ENCODE measurements around the gene IWS1.
"Not testable (repeated sequence)": the region's sequence is repeated elsewhere in the genome, so short reads cannot be mapped to it uniquely, and the experiment has no call there.

The IWS1 gene

DNA sequence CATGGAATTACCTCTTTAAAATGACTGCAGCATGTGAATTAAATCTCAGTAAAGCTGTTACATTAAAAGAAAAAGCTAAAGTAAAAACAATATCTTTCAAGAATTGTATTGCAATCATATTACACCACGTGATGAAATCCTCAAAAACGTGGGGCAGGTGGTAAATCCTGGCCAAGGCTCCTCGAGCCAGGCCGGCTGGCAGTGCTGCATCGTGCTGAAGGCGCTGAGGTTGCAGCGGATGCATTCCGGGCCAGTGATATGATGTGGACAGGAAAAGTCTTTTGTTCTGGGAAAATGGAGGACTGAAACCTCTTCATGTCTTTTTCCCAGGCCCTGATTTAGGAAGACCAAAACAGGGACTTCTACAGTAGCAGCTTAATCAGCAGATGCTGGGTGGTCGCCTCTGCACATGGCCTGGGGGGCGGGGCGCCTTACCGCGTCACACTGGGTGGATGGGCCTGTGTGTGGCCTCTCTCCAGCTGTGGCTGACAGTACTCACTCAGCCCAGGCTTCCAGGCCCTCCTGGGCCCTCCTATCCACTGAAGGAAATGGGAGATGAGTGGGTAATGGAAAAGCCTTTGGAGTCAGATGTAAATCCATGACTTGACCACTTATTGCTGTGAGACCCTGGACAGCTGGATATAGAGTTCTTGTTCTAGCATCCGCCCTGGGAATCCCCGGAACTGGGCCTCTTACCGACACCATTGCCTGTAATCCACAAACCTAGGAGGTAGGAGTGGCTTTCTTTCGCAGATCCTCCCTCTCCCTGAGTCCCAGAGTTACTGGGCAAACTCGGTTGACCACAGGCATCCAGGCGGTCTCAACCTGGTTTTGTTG, 62.9 kb downstream of the IWS1 start:
- H3K27me3 ChIP-seq (replicated peaks; ENCODE audit: control insufficient read depth, insufficient read depth, low read length, poor library complexity, severe bottlenecking), result no peaks in the 10 kb centered on the region
- H3K4me3 ChIP-seq (ENCODE audit: insufficient read depth, low read depth, low read length, poor library complexity, severe bottlenecking), result no peak overlapping the region
- peaks cover 2% of the 10 kb centered on the region for H3K36me3 ChIP-seq (ENCODE audit: control insufficient read depth, insufficient read depth, low read length)
- no peak overlapping the region for H3K27ac ChIP-seq (ENCODE audit: insufficient read depth, low read length, poor library complexity, severe bottlenecking)
- H3K9me3 ChIP-seq (ENCODE audit: control insufficient read depth, low read length), result no peaks in the 10 kb centered on the region
- DNase-seq, result no peak
- H3K4me1 ChIP-seq (ENCODE audit: control insufficient read depth, insufficient read depth, low read length, poor library complexity, severe bottlenecking), result no peaks in the 10 kb centered on the region

DNA sequence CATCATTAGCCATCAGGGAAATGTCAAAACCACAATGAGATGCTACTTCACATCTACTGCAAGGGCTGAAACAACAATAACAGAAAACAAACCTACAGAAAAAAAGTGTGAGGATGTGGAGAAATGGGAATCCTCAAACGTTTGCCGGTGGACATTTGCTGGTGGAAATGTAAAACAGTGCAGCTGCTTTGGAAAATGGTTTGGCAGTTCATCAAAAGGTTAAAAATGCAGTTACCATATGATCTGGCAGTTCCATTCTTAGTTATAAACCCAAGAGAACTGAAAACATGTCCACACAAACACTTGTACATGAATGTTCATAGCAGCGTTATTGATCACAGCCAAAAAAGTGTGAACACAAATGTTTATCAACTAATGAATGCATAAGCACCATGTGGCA, 63.8 kb downstream of the IWS1 start:
- no peaks in the 10 kb centered on the region for H3K4me1 ChIP-seq (ENCODE audit: control insufficient read depth, insufficient read depth, low read length, poor library complexity, severe bottlenecking)
- no peak overlapping the region for H3K27ac ChIP-seq (ENCODE audit: insufficient read depth, low read length, poor library complexity, severe bottlenecking)
- H3K9me3 ChIP-seq (ENCODE audit: control insufficient read depth, low read length), result no peaks in the 10 kb centered on the region
- H3K4me3 ChIP-seq (ENCODE audit: insufficient read depth, low read depth, low read length, poor library complexity, severe bottlenecking), result no peak overlapping the region
- no peaks in the 10 kb centered on the region for H3K36me3 ChIP-seq (ENCODE audit: control insufficient read depth, insufficient read depth, low read length)
- no peak for DNase-seq
- no peaks in the 10 kb centered on the region for H3K27me3 ChIP-seq (replicated peaks; ENCODE audit: control insufficient read depth, insufficient read depth, low read length, poor library complexity, severe bottlenecking)

DNA sequence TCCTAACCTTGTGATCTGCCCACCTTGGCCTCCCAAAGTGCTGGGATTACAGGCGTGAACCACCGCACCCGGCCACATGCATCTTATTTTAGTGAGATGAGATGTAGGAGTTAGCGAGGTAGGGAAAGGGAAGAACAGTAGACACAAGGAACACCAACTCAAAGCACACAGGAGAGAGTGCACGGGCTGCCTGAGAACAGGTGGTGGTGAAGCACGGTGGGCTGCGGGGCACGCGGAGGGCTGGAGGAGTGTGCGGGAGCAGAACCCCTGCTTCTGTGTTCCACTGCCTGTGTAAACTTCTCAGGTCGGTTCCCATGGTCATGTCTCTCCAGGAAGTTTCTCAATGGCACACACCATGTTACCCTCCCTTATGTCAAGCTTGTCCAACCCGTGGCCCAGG, 69.3 kb downstream of the IWS1 start:
- Histone ChIP-seq H3K27me3 (replicated peaks; ENCODE audit: control insufficient read depth, insufficient read depth, low read length, poor library complexity, severe bottlenecking) (no peaks in the 10 kb centered on the region), H3K4me1 (ENCODE audit: control insufficient read depth, insufficient read depth, low read length, poor library complexity, severe bottlenecking) (no peaks in the 10 kb centered on the region), H3K4me3 (ENCODE audit: insufficient read depth, low read depth, low read length, poor library complexity, severe bottlenecking) (no peak overlapping the region), H3K9me3 (ENCODE audit: control insufficient read depth, low read length) (no peaks in the 10 kb centered on the region), H3K36me3 (ENCODE audit: control insufficient read depth, insufficient read depth, low read length) (no peaks in the 10 kb centered on the region), H3K27ac (ENCODE audit: insufficient read depth, low read length, poor library complexity, severe bottlenecking) (no peak overlapping the region)
- no peak for DNase-seq

DNA sequence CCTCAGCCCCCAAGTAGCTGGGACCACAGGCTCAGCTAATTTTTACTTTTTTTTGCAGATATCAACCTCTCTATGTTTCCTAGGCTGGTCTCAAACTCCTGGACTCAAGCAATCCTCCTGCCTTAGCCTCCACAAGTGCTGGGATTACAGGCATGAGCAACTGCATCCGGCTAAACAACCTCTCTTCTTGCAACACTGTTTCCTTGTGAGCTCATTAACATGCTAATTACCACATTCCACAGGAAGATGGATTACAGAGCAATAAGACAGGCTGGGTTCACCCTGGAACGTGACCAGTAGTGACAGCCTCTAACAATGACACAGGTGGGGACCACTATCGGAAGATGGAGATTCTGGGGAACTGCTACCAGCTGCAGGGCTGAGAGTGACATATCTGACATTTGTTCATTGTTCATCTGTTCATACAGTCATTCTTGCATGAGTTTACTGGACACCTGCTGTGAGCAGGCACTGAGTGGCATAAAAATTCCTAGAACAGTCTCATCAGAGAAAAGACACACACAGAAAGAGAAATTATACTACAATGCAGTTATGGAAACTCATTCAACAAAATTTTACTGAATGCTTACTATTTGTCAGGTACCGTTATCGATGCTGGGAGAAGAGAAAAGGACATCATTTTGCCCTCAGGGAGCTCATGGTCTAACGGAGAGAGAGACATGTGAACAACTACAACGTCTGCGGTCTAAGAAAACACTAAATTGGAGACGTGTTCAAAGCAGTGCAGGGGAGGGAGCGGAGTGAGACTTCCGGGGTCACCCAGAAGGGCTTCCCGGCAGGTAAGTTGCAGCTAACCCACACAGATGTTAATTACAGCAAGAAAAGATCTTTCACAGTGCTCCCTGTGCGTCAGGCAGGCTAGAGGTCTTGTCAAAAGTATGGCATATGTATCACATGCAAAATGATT, 70.5 kb downstream of the IWS1 start:
- no peak for DNase-seq

DNA sequence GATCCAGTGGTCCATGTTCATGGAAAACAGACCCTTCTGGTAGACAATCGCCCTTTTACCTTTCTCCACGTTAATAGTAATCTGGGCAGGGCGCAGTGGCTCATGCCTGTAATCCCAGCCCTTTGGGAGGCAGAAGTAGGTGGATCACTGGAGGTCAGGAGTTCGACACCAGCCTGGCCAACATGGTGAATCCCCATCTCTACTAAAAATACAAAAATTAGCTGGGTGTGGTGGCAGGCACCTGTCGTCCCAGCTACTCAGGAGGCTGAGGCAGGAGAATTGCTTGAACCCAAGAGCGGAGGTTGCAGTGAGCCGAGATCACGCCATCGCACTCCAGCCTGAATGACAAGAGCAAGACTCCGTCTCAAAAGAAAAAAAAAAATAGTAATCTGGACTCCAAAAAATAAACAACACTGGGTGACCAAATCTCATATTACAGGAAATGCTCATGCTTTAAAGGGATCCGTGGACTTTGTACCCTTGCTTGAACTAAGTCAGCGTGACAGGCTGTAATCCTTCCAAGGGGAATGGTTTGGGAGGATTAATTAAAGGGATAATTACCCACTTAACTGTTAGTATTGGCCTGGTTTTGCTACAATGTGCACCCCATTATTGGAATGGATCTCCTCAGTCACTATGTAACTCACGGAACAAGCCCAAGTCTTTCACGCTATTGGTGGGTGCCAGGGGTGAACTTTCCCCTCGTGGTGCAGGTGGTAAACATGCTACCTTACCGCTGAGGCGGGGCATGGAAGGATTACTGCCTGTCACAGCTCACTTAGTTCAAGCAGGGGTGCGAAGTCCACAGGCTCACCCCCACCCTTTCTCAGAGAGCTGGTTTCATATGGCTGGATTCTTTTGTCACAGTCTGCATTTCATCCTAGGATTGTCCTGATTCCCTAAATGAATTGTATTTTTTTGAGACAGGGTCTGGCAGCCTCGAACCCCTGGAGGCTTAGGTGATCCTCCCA, 71.4 kb downstream of the IWS1 start:
- H3K4me3 ChIP-seq (ENCODE audit: insufficient read depth, low read depth, low read length, poor library complexity, severe bottlenecking), result no peak overlapping the region
- no peak for DNase-seq
- no peaks in the 10 kb centered on the region for H3K36me3 ChIP-seq (ENCODE audit: control insufficient read depth, insufficient read depth, low read length)
- no peaks in the 10 kb centered on the region for H3K4me1 ChIP-seq (ENCODE audit: control insufficient read depth, insufficient read depth, low read length, poor library complexity, severe bottlenecking)
- no peaks in the 10 kb centered on the region for H3K27me3 ChIP-seq (replicated peaks; ENCODE audit: control insufficient read depth, insufficient read depth, low read length, poor library complexity, severe bottlenecking)
- H3K27ac ChIP-seq (ENCODE audit: insufficient read depth, low read length, poor library complexity, severe bottlenecking), result no peak overlapping the region
- no peaks in the 10 kb centered on the region for H3K9me3 ChIP-seq (ENCODE audit: control insufficient read depth, low read length)

More for the DNA sequence above, 70.5 kb downstream of the IWS1 start:
- Histone ChIP-seq H3K4me3 (ENCODE audit: insufficient read depth, low read depth, low read length, poor library complexity, severe bottlenecking) (no peak overlapping the region), H3K27me3 (replicated peaks; ENCODE audit: control insufficient read depth, insufficient read depth, low read length, poor library complexity, severe bottlenecking) (no peaks in the 10 kb centered on the region), H3K4me1 (ENCODE audit: control insufficient read depth, insufficient read depth, low read length, poor library complexity, severe bottlenecking) (no peaks in the 10 kb centered on the region), H3K36me3 (ENCODE audit: control insufficient read depth, insufficient read depth, low read length) (no peaks in the 10 kb centered on the region), H3K9me3 (ENCODE audit: control insufficient read depth, low read length) (no peaks in the 10 kb centered on the region), H3K27ac (ENCODE audit: insufficient read depth, low read length, poor library complexity, severe bottlenecking) (no peak overlapping the region)

DNA sequence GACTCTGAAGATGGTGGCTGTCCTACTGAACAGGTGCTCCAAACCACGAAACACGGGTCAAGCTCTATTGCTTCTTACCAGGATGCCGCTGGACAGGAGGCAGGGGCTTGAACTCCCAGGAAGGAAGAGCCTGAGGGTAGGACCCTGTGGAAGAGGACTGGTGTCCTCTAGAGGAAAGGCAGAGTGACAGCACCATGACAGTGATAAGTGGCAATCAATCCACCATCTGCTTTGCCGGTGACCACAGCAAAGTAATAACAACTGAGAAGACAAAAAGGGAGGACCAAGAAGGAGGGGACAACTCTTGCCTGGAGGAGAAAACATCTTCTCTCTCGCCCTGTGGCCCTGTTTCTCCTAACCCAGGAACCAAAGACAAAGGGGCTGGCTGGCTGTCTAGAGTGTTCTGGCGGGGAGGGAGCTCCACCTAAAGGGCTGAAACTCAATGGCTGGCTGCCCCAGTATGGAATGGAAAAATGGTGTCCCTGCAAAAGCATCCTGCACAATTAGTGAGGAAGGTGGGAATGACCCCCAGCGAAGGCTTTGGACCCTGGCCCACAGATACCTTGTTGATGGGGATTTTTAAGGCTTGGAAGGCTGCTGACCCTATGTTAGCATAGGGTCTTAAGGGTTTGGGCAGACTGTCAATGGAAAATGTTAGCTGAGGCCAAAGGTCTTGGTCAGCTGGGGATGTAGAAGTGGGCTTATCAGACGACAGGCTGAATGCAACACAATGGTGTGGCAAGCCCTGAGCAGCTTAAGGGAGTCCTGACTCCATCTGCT, 72.7 kb downstream of the IWS1 start:
- no peaks in the 10 kb centered on the region for H3K27me3 ChIP-seq (replicated peaks; ENCODE audit: control insufficient read depth, insufficient read depth, low read length, poor library complexity, severe bottlenecking)
- H3K4me1 ChIP-seq (ENCODE audit: control insufficient read depth, insufficient read depth, low read length, poor library complexity, severe bottlenecking), result no peaks in the 10 kb centered on the region
- no peak overlapping the region for H3K4me3 ChIP-seq (ENCODE audit: insufficient read depth, low read depth, low read length, poor library complexity, severe bottlenecking)
- H3K27ac ChIP-seq (ENCODE audit: insufficient read depth, low read length, poor library complexity, severe bottlenecking), result no peak overlapping the region
- DNase-seq, result no peak
- H3K9me3 ChIP-seq (ENCODE audit: control insufficient read depth, low read length), result no peaks in the 10 kb centered on the region
- H3K36me3 ChIP-seq (ENCODE audit: control insufficient read depth, insufficient read depth, low read length), result no peaks in the 10 kb centered on the region

DNA sequence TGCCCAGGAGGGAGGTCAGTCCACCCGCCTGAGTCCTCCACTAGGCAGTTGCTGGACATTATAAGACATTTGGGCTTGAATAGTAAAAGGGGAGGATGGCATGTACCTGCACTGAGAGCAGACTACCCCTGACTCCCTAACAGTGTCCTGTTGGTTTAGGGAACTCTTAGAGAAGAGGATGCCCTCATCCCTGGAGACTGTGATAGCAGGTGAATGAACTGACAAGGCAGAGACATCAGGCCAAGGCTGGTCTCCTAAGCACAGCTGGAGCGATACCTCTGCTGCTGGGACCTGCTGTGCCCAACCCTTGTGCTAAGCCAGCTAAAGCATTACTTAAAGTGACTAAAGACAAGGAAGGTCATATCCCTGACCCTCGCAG, 73.3 kb downstream of the IWS1 start:
- Histone ChIP-seq H3K27me3 (replicated peaks; ENCODE audit: control insufficient read depth, insufficient read depth, low read length, poor library complexity, severe bottlenecking) (no peaks in the 10 kb centered on the region), H3K36me3 (ENCODE audit: control insufficient read depth, insufficient read depth, low read length) (no peaks in the 10 kb centered on the region), H3K4me1 (ENCODE audit: control insufficient read depth, insufficient read depth, low read length, poor library complexity, severe bottlenecking) (no peaks in the 10 kb centered on the region), H3K9me3 (ENCODE audit: control insufficient read depth, low read length) (no peaks in the 10 kb centered on the region), H3K27ac (ENCODE audit: insufficient read depth, low read length, poor library complexity, severe bottlenecking) (no peak overlapping the region), H3K4me3 (ENCODE audit: insufficient read depth, low read depth, low read length, poor library complexity, severe bottlenecking) (no peak overlapping the region)
- no peak for DNase-seq

DNA sequence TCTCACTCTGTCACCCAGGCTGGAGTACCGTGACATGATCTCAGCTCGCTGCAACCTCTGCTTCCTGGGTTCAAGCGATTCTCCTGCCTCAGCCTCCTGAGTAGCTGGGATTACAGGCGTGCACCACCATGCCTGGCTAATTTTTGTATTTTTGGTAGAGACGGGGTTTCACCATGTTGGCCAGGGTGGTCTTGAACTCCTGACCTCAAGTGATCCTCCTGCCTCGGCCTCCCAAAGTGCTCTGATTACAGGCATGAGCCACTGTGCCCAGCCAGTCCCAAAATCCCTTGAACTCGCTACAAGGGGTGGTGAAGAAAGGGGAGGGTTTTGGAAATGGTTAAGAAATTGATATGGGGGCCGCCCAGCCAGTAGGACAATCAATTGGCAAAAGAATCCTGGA, 73.9 kb downstream of the IWS1 start:
- not testable (repeated sequence) for H3K27me3 ChIP-seq (replicated peaks; ENCODE audit: control insufficient read depth, insufficient read depth, low read length, poor library complexity, severe bottlenecking); H3K4me1 ChIP-seq (ENCODE audit: control insufficient read depth, insufficient read depth, low read length, poor library complexity, severe bottlenecking); H3K36me3 ChIP-seq (ENCODE audit: control insufficient read depth, insufficient read depth, low read length)

DNA sequence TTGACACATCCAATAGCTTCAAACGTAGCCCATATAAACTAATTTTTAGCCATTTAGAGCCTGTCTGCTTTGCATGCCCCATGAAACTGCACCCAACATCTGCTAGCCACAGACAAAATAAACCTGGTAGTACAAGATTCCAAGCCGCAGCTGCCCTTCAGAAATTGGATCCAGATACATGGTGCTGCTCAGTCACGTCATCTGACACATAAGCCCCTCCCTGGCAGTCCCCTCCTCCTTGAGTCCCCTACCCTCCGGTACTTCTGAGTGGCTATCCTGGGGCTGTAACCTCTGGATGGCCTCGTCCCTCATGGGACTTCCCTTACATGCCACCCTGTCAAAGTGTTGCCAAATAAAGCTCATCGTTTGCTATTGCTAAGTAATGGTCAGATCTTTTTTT, 74.3 kb downstream of the IWS1 start:
- Histone ChIP-seq H3K36me3 (ENCODE audit: control insufficient read depth, insufficient read depth, low read length) (no peaks in the 10 kb centered on the region), H3K9me3 (ENCODE audit: control insufficient read depth, low read length) (no peaks in the 10 kb centered on the region), H3K4me1 (ENCODE audit: control insufficient read depth, insufficient read depth, low read length, poor library complexity, severe bottlenecking) (no peaks in the 10 kb centered on the region), H3K4me3 (ENCODE audit: insufficient read depth, low read depth, low read length, poor library complexity, severe bottlenecking) (no peak overlapping the region), H3K27me3 (replicated peaks; ENCODE audit: control insufficient read depth, insufficient read depth, low read length, poor library complexity, severe bottlenecking) (no peaks in the 10 kb centered on the region), H3K27ac (ENCODE audit: insufficient read depth, low read length, poor library complexity, severe bottlenecking) (no peak overlapping the region)
- no peak for DNase-seq

More for the DNA sequence above, 73.9 kb downstream of the IWS1 start:
- not testable (repeated sequence) for DNase-seq; H3K9me3 ChIP-seq (ENCODE audit: control insufficient read depth, low read length); H3K4me3 ChIP-seq (ENCODE audit: insufficient read depth, low read depth, low read length, poor library complexity, severe bottlenecking); H3K27ac ChIP-seq (ENCODE audit: insufficient read depth, low read length, poor library complexity, severe bottlenecking)

All from effector memory CD4-positive, alpha-beta T cell (primary cell).